A549 treated with AZD9567 at 1 μM for 4 hours (cell line): ENCODE data around the gene ZNF418. TPM values are rescaled to one million over a fixed set of nuclear protein-coding genes. Genes with fewer than 3 reads are reported as not detected.

ENCODE experiments used
- total RNA-seq: library from RNA; stranded (reverse); fragments of 200-300 nt; extraction: Qiagen RNA extraction; gene quantifications from 5 replicates; pipeline ENCODE4 v1.2.3, GENCODE V29; 2022; ENCODE audit not compliant: insufficient read depth

ZNF418 gene
- total RNA-seq: 0.91 to 1.2 TPM (median 1.1 TPM) in 5 replicates

DNA sequence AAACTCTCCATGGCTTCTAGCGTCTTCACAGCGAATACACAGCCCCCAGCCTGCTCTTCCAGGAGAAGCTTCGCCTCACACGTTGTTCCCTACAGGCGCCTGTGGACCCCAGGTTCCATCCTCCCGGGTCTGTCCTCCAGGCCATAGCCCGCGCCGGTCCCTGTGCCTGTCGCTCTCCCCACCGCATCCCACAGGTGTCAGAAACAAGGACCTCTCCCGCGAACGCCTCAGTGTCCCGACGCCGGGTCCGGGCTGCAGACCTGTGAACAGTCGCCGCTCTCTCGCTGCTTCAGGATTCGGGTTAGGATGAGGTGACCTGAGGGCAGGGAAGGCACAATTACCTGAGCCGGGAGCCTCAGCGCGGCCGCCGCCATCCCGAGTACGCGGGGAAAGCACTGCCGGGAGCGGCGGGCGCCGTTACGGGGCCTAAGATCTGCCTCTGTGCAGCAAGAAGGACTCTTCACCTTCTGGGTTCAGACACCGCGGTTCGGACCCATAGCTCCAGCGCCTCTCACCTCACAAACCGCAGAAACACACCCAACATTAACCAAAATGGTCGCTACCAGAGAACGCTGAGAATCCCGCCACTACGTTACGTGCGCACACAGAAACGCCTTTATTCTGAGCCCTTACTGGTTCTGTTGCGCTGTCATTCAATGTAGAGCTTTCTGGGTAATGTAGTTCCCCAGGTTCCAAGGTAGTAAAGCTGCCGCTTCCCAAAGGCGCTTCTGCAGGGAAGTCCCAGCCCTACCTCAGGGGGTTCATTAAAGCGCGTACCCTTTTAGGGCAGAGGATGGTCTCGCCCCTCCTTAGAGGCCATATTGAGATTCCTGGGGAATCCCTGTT, at the start of gene ZNF418:
ZNF418 (minus strand) TSS at position 583 of the 846 bp plus-strand sequence. CDS start 1,580 bp downstream, outside the sequence.

DNA sequence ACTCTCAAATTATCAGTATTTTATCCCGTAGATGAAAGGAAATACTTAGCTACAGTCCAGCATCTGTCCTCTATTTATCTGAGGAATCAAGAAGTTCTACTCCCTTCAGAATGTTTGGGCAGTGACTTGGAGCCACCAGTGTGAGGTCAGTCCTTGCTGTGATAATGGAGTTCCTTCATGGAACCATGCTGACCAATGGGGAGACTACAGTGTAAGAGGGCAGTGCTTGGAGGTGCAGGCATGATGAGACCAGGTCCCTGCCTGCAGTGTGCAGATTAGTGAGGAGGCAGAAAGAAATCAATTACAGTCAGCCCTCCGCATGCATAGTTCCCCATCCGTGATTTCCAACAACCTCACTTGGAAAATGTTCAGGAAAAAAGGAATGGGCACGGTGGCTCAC, 39.2 kb upstream of the ZNF418 start, which contains the start of gene C19orf18:
C19orf18 (minus strand) TSS at position 101 of the 400 bp plus-strand sequence. CDS start 102 bp downstream, outside the sequence.

DNA sequence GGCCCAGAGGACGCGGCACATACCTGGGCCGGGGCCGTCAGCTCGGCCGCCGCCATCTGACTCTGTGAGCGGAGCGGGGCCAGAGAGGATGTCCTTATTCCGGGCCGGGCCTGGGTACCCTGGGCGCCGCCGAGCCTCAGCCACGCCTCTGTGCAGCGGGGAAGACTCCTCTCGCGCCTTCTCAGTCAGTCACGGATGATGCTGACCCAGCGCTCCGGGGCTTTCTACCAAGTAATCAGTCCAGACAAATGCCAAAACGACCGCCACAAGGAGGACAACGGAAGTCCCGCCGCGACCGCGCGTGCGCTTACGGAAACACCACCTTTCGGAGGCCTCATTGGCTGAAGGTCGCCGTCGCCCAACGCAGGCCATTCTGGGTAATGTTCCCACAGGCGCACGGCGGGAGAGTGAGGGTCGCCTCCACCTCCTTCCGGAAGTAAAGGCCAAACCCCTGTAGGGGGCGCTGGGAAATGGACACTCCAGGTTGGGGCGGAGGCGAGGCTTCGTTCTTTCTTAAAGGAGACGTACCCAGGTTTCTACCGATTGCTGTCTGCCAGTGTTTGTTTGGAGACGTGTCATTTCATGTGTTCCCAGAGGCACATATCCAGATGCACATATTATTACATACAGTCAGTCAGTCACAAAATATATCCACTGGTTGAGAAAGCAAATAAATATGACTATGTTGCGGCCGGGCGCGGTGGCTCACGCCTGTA, 12.4 kb upstream of the ZNF418 start, which contains the start of gene ZNF256:
ZNF256 (minus strand) TSS at position 288 of the 716 bp plus-strand sequence; CDS start at position 56, 232 bp downstream.

DNA sequence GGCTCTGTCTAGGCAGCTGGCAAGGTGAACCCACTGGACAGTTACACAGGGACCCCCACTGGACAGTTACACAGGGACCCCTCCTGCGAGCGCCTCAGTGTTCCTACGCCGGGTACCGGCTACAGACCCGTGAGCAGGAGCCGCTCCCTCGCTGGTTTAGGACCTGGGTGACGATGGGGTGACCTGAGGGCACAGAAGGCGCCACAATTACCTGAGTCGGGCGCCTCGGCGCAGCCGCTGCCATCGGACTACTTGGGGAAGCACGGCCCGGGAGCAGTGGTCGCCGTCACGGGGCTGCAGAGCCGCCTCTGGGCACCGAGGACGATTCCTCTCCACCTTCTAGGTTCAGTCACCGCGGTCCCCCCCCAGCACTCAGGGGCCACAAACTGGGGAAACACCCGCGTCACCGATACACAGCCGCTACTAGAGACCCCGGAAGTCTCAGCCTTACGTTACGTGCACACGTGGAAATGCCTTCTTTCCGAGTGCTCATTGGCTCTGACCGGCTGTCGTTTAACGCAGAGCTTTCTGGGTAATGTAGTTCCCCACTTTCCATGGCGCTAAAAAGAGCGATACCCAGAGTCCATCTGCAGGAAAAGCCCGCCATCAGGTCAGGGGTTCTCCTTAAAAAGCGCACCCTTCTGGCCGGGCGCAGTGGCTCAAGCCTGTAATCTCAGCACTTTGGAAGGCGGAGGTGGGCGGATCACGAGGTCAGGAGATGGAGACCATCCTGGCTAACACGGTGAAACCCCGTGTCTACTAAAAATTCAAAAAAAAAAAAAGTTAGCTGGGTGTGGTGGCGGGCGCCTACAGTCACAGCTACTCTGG, 18.8 kb downstream of the ZNF418 start, which contains the start of gene ZNF417:
ZNF417 (minus strand) TSS at position 425 of the 828 bp plus-strand sequence; CDS start at position 244, 181 bp downstream.

DNA sequence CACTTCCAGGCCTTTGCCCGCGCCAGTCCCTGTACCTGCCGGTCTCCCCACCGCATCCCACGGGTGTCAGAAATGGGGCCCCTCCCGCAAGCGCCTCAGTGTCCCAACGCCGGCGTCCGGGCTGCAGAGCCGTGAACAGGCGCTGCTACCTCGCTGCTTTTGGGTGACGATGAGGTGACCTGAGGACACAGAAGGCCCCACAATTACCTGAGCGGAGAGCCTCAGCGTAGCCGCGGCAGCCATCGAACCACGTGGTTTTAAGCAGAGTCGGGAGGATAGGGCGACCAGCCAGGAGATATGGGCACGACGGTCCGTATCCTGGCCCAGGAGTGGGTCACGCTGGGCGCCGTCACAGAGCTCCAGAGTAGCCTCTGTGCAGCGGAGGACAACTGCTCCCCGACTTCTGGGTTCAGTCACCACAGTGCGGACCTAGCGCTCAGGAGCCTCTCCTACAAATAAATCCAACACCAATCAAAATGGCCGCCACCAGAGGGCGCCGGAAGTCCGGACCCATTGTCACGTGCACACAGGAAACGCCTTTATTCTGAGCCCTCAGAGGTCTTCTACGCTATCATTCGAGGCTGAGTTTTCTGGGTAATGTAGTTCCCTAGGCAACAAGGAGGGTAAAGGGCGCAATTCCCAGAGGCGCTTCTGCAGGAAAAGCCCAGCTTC, 46.5 kb downstream of the ZNF418 start, which contains the start of gene ZNF814:
ZNF814 (minus strand) TSS at position 478 of the 672 bp plus-strand sequence; CDS start at position 243, 235 bp downstream.

Other genes with a start within 250 kb of the ZNF418 start
- not detected in 5 replicates for gene ZNF154, start 226.2 kb downstream of the ZNF418 start, total RNA-seq
- 0.76 to 1.3 TPM (median 1.0 TPM) in 5 replicates for gene ZNF671, start 207.8 kb downstream of the ZNF418 start, total RNA-seq
- gene ZNF776, start 188.6 kb downstream of the ZNF418 start, total RNA-seq: 5.2 to 10.3 TPM (median 5.8 TPM) in 5 replicates
- 4.8 to 12.4 TPM (median 5.5 TPM) in 5 replicates for gene ZNF586, start 165.7 kb downstream of the ZNF418 start, total RNA-seq
- 4.9 to 7.3 TPM (median 5.0 TPM) in 5 replicates for gene ZNF552, start 120.5 kb downstream of the ZNF418 start, total RNA-seq
- 5.4 to 7.7 TPM (median 7.6 TPM) in 5 replicates for gene ZNF587B, start 105.1 kb downstream of the ZNF418 start, total RNA-seq
- gene ZNF587, start 85.5 kb downstream of the ZNF418 start, total RNA-seq: 6.1 to 15.3 TPM (median 7.3 TPM) in 5 replicates
- 1.8 to 3.6 TPM (median 3.1 TPM) in 4 of 5 replicates, not detected in the other for gene ZNF814, start 46.4 kb downstream of the ZNF418 start, total RNA-seq
- 2.7 to 4.3 TPM (median 3.4 TPM) in 5 replicates for gene ZNF417, start 18.8 kb downstream of the ZNF418 start, total RNA-seq
- gene ZNF256, start 12.3 kb upstream of the ZNF418 start, total RNA-seq: 0.94 to 1.4 TPM (median 1.2 TPM) in 5 replicates
- gene C19orf18, start 39.1 kb upstream of the ZNF418 start, total RNA-seq: 0.09 TPM in 1 of 5 replicates, not detected in the others
- gene ZNF606, start 67.4 kb upstream of the ZNF418 start, total RNA-seq: 1.0 to 3.6 TPM (median 2.6 TPM) in 5 replicates
- gene ZSCAN1, start 98.6 kb upstream of the ZNF418 start, total RNA-seq: not detected in 5 replicates
- not detected in 5 replicates for gene ZNF135, start 123.9 kb upstream of the ZNF418 start, total RNA-seq
- 1.5 to 2.8 TPM (median 1.7 TPM) in 5 replicates for gene ZSCAN18, start 162.8 kb upstream of the ZNF418 start, total RNA-seq
- gene ZNF329, start 215.4 kb upstream of the ZNF418 start, total RNA-seq: 2.5 to 3.1 TPM (median 2.9 TPM) in 5 replicates
- gene ZNF274, start 247.7 kb upstream of the ZNF418 start, total RNA-seq: 13.4 to 14.8 TPM (median 13.9 TPM) in 5 replicates